ENCODE measurements around the gene AGK. TPM values are rescaled to one million over a fixed set of nuclear protein-coding genes. Genes with fewer than 3 reads are reported as not detected.

Gene AGK
- total RNA-seq (10 to 100 TPM; 22.1 to 39.7 (median 28.8) TPM), total RNA-seq (17.7 to 113 (median 31.5) reads per million in 29 experiments)
- total RNA-seq (2013), result 37.1 TPM

- H3K27me3 ChIP-seq (replicated peaks in 1 of 2; ENCODE audit: control insufficient read depth in 2 of 2, extremely low read depth in 1 of 2, insufficient read depth in 2 of 2, low read length in 1 of 2), result no peaks in the 10 kb centered on the region
- POLR2A ChIA-PET, result no interaction called here
- Mint-ChIP-seq H3K36me3 (peaks cover 12% of the 10 kb centered on the region), H3K9me3 (no peaks in the 10 kb centered on the region), H3K4me1 (peaks cover 30 to 35% (median 31%) of the 10 kb centered on the region in 3 donors), H3K27me3 (no peaks in the 10 kb centered on the region), H3K27ac (peak within 1 kb of the TSS; percentile 65 to 85), H3K4me3 (peak within 1 kb of the TSS; percentile 80 to 89 (median 87))
- H3K27ac ChIP-seq (ENCODE audit: low read length), result peak within 1 kb of the TSS; percentile 43
- CTCF ChIA-PET, result no interaction called here
- H3K4me3 ChIP-seq (ENCODE audit: control insufficient read depth in 1 of 2, extremely low read depth in 1 of 2, low read length in 1 of 2), result peak within 1 kb of the TSS; percentile 67 to 79
- no peaks in the 10 kb centered on the region for H3K36me3 ChIP-seq (ENCODE audit: control insufficient read depth in 2 of 2, extremely low read depth in 1 of 2, insufficient read depth in 1 of 2, low read length in 1 of 2)
- WGBS (ENCODE audit: insufficient coverage), result under 1% methylated on average over 58 of the region's 66 CpGs
- ATAC-seq (replicated peaks in 1 of 4) (peak; percentile 92 to 98 (median 96)), DNase-seq (peak; percentile 31 to 81 (median 68))
- H3K4me1 ChIP-seq (ENCODE audit: control insufficient read depth in 1 of 2, extremely low read depth in 1 of 2, insufficient read depth in 2 of 2, low read length in 2 of 2), result peaks cover 5 to 18% of the 10 kb centered on the region in 2 experiments
- no peaks in the 10 kb centered on the region for H3K9me3 ChIP-seq
Observed at GRCh38 chr7:141551094-141551781, at the start of gene AGK. Gene AGK (plus strand): TSS chr7:141551410. CDS start chr7:141555467, 4,057 bp downstream.

GRCh38 chr7:141501451-141501850 is 49.8 kb upstream of the AGK start:
- Mint-ChIP-seq H3K27me3 (peaks cover 16 to 23% of the 10 kb centered on the region in 2 donors), H3K9me3 (no peaks in the 10 kb centered on the region), H3K4me1 (no peaks in the 10 kb centered on the region), H3K36me3 (no peaks in the 10 kb centered on the region), H3K4me3 (no peak overlapping the region), H3K27ac (no peak overlapping the region)
- POLR2A ChIA-PET, result no interaction called here
- Histone ChIP-seq H3K27me3 (replicated peaks in 1 of 2; ENCODE audit: control insufficient read depth in 2 of 2, extremely low read depth in 1 of 2, insufficient read depth in 2 of 2, low read length in 1 of 2) (peaks cover 0 to 5% of the 10 kb centered on the region in 2 experiments), H3K27ac (ENCODE audit: low read length) (no peak overlapping the region), H3K36me3 (ENCODE audit: control insufficient read depth in 2 of 2, extremely low read depth in 1 of 2, insufficient read depth in 1 of 2, low read length in 1 of 2) (no peaks in the 10 kb centered on the region), H3K9me3 (no peaks in the 10 kb centered on the region), H3K4me3 (ENCODE audit: control insufficient read depth in 1 of 2, extremely low read depth in 1 of 2, low read length in 1 of 2) (no peak overlapping the region), H3K4me1 (ENCODE audit: control insufficient read depth in 1 of 2, extremely low read depth in 1 of 2, insufficient read depth in 2 of 2, low read length in 2 of 2) (no peaks in the 10 kb centered on the region)
- DNase-seq (no peak), ATAC-seq (replicated peaks in 1 of 4) (no peak)
- WGBS (ENCODE audit: insufficient coverage), result no CpG with 5 or more reads among the region's 2 CpGs
- CTCF ChIA-PET, result no interaction called here

GRCh38 chr7:141511316-141511675 is 39.9 kb upstream of the AGK start:
- 3% methylated on average over 7 of the region's 8 CpGs for WGBS (ENCODE audit: insufficient coverage)
- Histone ChIP-seq H3K4me3 (ENCODE audit: control insufficient read depth in 1 of 2, extremely low read depth in 1 of 2, low read length in 1 of 2) (peak overlapping the region; percentile 13 to 62), H3K36me3 (ENCODE audit: control insufficient read depth in 2 of 2, extremely low read depth in 1 of 2, insufficient read depth in 1 of 2, low read length in 1 of 2) (no peaks in the 10 kb centered on the region), H3K27ac (ENCODE audit: low read length) (no peak overlapping the region), H3K9me3 (no peaks in the 10 kb centered on the region), H3K4me1 (ENCODE audit: control insufficient read depth in 1 of 2, extremely low read depth in 1 of 2, insufficient read depth in 2 of 2, low read length in 2 of 2) (peaks cover 0 to 10% of the 10 kb centered on the region in 2 experiments), H3K27me3 (replicated peaks in 1 of 2; ENCODE audit: control insufficient read depth in 2 of 2, extremely low read depth in 1 of 2, insufficient read depth in 2 of 2, low read length in 1 of 2) (peaks cover 17 to 39% of the 10 kb centered on the region in 2 experiments)
- peaks cover 19 to 28% (median 20%) of the 10 kb centered on the region in 3 donors for H3K4me1 Mint-ChIP-seq
- H3K4me3 Mint-ChIP-seq, result peak overlapping the region in 2 of 3 donors; percentile 5 to 65
- CTCF ChIA-PET, result interaction anchor here (0.5 to 0.6 kb wide), 2 partner anchors 11 to 1034 kb away, joined by 4 to 9 read pairs; no protein-coding TSS in a partner anchor
- H3K36me3 Mint-ChIP-seq, result no peaks in the 10 kb centered on the region
- ATAC-seq (replicated peaks in 1 of 4), result no peak
- POLR2A ChIA-PET, result no interaction called here
- peaks cover 4 to 8% (median 5%) of the 10 kb centered on the region in 3 donors for H3K9me3 Mint-ChIP-seq
- H3K27ac Mint-ChIP-seq, result no peak overlapping the region
- DNase-seq, result no peak
- H3K27me3 Mint-ChIP-seq, result peaks cover 60 to 65% of the 10 kb centered on the region in 2 donors

GRCh38 chr7:141511676-141512396 is 39.4 kb upstream of the AGK start:
- no peak for DNase-seq

GRCh38 chr7:141512597-141512996 is 38.6 kb upstream of the AGK start:
- Mint-ChIP-seq H3K27me3 (peaks cover 66 to 68% of the 10 kb centered on the region in 2 donors), H3K27ac (no peak overlapping the region), H3K4me3 (peak overlapping the region; percentile 64 to 69 (median 65)), H3K9me3 (peaks cover 4 to 8% (median 5%) of the 10 kb centered on the region in 3 donors), H3K4me1 (peaks cover 19 to 28% (median 20%) of the 10 kb centered on the region in 3 donors), H3K36me3 (no peaks in the 10 kb centered on the region)
- Histone ChIP-seq H3K4me3 (ENCODE audit: control insufficient read depth in 1 of 2, extremely low read depth in 1 of 2, low read length in 1 of 2) (no peak overlapping the region), H3K36me3 (ENCODE audit: control insufficient read depth in 2 of 2, extremely low read depth in 1 of 2, insufficient read depth in 1 of 2, low read length in 1 of 2) (no peaks in the 10 kb centered on the region), H3K27ac (ENCODE audit: low read length) (no peak overlapping the region), H3K27me3 (replicated peaks in 1 of 2; ENCODE audit: control insufficient read depth in 2 of 2, extremely low read depth in 1 of 2, insufficient read depth in 2 of 2, low read length in 1 of 2) (peaks cover 17 to 36% of the 10 kb centered on the region in 2 experiments), H3K4me1 (ENCODE audit: control insufficient read depth in 1 of 2, extremely low read depth in 1 of 2, insufficient read depth in 2 of 2, low read length in 2 of 2) (peaks cover 0 to 10% of the 10 kb centered on the region in 2 experiments), H3K9me3 (no peaks in the 10 kb centered on the region)
- DNase-seq, result no peak
- ChIA-PET POLR2A (no interaction called here), CTCF (no interaction called here)
- ATAC-seq (replicated peaks in 1 of 4), result no peak
- WGBS (ENCODE audit: insufficient coverage), result 100% methylated on average over 1 of the region's 2 CpGs

More at GRCh38 chr7:141511676-141512396, 39.4 kb upstream of the AGK start:
- Histone ChIP-seq H3K27me3 (replicated peaks in 1 of 2; ENCODE audit: control insufficient read depth in 2 of 2, extremely low read depth in 1 of 2, insufficient read depth in 2 of 2, low read length in 1 of 2) (peaks cover 17 to 40% of the 10 kb centered on the region in 2 experiments), H3K4me1 (ENCODE audit: control insufficient read depth in 1 of 2, extremely low read depth in 1 of 2, insufficient read depth in 2 of 2, low read length in 2 of 2) (peaks cover 0 to 10% of the 10 kb centered on the region in 2 experiments), H3K9me3 (no peaks in the 10 kb centered on the region), H3K4me3 (ENCODE audit: control insufficient read depth in 1 of 2, extremely low read depth in 1 of 2, low read length in 1 of 2) (peak overlapping the region; percentile 13 to 62), H3K27ac (ENCODE audit: low read length) (no peak overlapping the region), H3K36me3 (ENCODE audit: control insufficient read depth in 2 of 2, extremely low read depth in 1 of 2, insufficient read depth in 1 of 2, low read length in 1 of 2) (no peaks in the 10 kb centered on the region)
- peak overlapping the region; percentile 64 to 69 (median 65) for H3K4me3 Mint-ChIP-seq
- ChIA-PET CTCF (interaction anchor here in 1 of 2 donors (0.5 kb wide), 1 partner anchor 1035 kb away, joined by 9 read pairs; no protein-coding TSS in a partner anchor), POLR2A (interaction anchor here in 1 of 2 donors (0.6 kb wide), 1 partner anchor 996 kb away, joined by 4 read pairs; no protein-coding TSS in a partner anchor)
- H3K36me3 Mint-ChIP-seq, result no peaks in the 10 kb centered on the region
- no peak overlapping the region for H3K27ac Mint-ChIP-seq
- H3K4me1 Mint-ChIP-seq, result peaks cover 19 to 28% (median 20%) of the 10 kb centered on the region in 3 donors
- 6% methylated on average over 36 of the region's 36 CpGs for WGBS (ENCODE audit: insufficient coverage)
- peaks cover 61 to 62% of the 10 kb centered on the region in 2 donors for H3K27me3 Mint-ChIP-seq
- peaks cover 4 to 8% (median 5%) of the 10 kb centered on the region in 3 donors for H3K9me3 Mint-ChIP-seq
- no peak for ATAC-seq (replicated peaks in 1 of 4)

GRCh38 chr7:141513720-141514119 is 37.5 kb upstream of the AGK start:
- Histone ChIP-seq H3K4me1 (ENCODE audit: control insufficient read depth in 1 of 2, extremely low read depth in 1 of 2, insufficient read depth in 2 of 2, low read length in 2 of 2) (peaks cover 0 to 10% of the 10 kb centered on the region in 2 experiments), H3K4me3 (ENCODE audit: control insufficient read depth in 1 of 2, extremely low read depth in 1 of 2, low read length in 1 of 2) (no peak overlapping the region), H3K27ac (ENCODE audit: low read length) (no peak overlapping the region), H3K9me3 (no peaks in the 10 kb centered on the region), H3K36me3 (ENCODE audit: control insufficient read depth in 2 of 2, extremely low read depth in 1 of 2, insufficient read depth in 1 of 2, low read length in 1 of 2) (no peaks in the 10 kb centered on the region), H3K27me3 (replicated peaks in 1 of 2; ENCODE audit: control insufficient read depth in 2 of 2, extremely low read depth in 1 of 2, insufficient read depth in 2 of 2, low read length in 1 of 2) (peaks cover 17 to 34% of the 10 kb centered on the region in 2 experiments)
- ChIA-PET CTCF (no interaction called here), POLR2A (interaction anchor here in 1 of 2 donors (0.6 kb wide), 1 partner anchor 10 kb away, joined by 3 read pairs; no protein-coding TSS in a partner anchor)
- DNase-seq (no peak), ATAC-seq (replicated peaks in 1 of 4) (no peak)
- Mint-ChIP-seq H3K27me3 (peaks cover 59% of the 10 kb centered on the region in 2 donors), H3K9me3 (peaks cover 4 to 8% (median 5%) of the 10 kb centered on the region in 3 donors), H3K27ac (no peak overlapping the region), H3K4me3 (no peak overlapping the region), H3K36me3 (no peaks in the 10 kb centered on the region), H3K4me1 (peaks cover 19 to 28% (median 20%) of the 10 kb centered on the region in 3 donors)
- WGBS (ENCODE audit: insufficient coverage), result 75% methylated on average over 1 of the region's 1 CpG

Data from T-cell (primary cell).